NCI-H226 (cell line): ENCODE measurements around the gene GOLT1B.

Source experiments
- DNase-seq: peaks from one replicate; pipeline ENCODE4 v3.0.0-alpha.2; 2015

The GOLT1B gene

DNA sequence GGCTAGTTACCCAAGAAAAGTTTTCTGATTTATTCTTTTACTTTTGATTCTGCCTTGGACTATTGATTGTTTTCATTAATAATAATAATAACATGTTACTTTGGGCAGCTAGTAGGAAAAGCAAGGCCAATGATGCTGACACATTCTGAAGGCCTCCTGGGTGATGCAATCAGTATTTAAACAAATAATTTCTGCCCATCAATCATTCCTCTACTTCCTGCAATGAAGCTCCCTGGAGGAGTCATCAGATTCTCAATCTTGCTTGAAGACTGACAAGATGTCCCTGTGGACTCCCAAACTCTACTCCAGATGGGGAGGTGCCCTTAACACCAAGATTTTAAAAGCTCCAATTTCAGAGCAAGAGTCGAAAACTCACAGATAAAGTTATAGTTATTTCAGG is 24.5 kb downstream of the GOLT1B start, which contains the start of gene SPX:
SPX (plus strand) TSS at position 244 of the 400 bp plus-strand sequence. CDS start 177 bp downstream, outside the sequence.
- DNase-seq = peak; percentile 63

GRCh38 chr12:21526721-21527345 is 25.2 kb downstream of the GOLT1B start:
- no peak for DNase-seq

DNA sequence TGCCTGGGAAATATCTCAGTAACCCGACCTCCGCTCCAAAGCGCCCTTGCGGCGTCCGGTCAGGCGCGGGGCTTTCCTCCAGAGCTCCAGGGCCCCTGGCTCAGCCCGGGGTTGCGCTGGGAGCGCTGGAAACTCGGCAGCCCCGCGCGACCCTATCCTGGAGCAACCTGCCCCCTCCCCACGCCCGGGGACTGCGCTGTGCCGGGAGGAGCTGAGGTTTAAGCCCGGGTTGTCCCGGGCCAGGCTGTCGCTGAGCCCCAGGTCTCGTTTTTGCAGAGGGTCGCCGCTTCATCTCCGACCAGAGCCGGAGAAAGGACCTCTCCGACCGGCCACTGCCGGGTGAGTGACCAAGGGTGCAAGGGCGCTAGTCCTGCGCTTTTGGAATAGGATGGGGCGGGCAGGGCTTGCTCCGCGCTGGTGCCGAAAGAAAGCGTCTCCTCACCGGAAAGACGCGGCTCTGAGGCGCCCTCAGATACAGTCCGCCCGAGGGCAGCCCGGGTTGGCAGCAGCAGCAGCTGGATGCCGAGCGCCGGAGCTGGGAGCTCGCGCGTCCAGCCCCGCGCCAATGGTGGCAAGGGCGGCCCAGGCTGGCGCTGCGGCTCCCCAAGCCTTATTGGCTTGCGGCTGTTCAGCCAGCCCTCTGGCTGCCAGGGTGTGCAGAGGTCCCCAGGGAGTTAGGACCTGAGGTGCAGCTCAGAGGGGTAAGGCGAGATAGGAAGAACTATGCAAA is 26.0 kb downstream of the GOLT1B start:
- DNase-seq = peak; percentile 72

- no peak for DNase-seq
Measured at GRCh38 chr12:21528953-21529352, 27.4 kb downstream of the GOLT1B start.

DNA sequence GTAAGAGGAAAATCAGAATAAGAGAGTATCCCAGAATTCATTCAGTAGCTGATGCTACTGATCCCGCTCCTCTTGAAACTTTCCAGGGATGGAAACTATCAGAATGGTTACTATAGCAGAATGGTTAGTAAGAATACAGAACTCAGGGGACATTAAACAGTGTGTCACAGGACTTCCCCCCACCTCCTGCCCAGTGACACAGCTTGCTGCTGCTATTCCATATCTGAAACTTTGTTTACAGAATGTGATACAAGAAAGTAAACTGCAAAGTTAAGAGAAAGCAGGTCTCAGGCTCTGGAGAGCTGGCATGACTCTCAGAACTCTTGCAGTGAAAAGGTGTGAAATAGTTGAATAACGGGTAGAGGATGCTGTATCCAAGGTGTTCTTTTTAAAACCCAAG is 27.9 kb downstream of the GOLT1B start:
- DNase-seq = no peak

- no peak for DNase-seq
Measured at GRCh38 chr12:21538061-21538653, 36.6 kb downstream of the GOLT1B start.

DNA sequence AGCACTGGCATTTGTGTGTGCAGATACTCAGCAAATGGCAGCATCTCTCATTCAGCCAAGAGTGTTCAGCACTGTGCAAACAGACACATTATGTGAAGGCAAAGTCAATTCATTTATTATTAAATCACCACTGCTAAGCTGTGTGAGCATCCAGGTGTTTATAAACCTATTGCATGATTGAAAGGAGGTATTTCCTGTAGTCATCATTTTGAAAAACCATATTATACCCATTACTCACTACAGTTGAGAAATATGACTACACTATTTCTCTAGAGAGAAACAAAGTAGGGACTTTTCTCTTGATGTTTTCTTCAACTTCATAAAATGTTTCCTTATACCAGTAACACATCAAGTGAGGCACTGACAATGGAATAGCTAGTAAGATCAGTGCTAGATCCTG is 38.2 kb downstream of the GOLT1B start:
- no peak for DNase-seq

DNA sequence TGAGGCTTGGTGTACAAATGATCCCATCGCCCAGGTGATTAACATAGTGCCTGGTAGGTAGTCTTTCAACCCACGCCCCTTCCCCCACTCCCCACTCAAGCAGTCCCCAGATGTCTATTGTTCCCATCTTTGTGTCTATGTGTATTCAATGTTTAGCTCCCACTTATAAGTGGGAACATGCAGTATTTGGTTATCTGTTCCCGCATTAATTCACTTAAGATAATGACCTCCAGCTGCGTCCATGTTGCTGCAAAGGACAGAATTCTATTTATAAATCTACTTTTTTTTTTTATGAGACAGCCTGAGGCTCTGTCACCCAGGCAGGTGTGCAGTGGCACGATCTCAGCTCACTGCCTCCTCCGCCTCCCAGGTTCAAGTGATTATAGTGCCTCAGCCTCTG is 40.2 kb downstream of the GOLT1B start:
- no peak for DNase-seq

DNA sequence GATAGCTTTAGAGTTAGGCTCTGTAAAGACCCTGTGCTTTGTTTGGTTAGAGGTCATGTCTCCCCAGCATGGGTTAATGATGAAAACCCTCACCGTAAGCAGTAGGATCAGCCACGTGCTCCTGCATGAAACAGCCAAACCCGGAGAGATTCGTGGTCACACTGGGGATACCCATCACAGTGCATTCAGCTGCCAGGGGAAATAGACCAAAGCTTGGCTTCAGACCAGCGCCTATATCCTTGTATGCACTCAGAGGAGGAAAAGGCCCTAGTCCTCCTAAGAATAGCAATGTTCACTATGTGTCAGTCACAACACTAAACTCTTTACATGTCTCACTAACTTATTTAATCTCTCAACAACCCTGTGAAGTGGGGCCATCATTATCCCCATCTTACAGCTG is 40.8 kb downstream of the GOLT1B start:
- no peak for DNase-seq

DNA sequence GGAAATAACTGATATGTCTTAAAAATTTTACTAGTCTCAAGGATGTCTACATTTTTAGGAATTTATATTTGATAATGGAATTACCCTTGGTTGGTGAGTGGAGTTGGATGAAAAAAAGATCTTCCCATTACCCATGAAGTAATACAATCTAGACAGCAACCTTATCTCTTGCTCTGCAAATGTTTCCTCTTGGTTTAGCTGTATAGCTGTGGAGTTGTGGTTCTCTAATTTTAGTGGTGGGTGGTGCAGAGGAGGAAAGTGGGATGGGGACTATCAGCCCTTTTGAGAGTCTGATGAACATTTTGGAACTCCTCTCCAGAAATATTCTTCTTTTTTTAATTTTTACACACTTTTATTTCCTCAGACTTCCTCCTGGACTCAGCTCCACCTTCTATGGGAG is 41.6 kb downstream of the GOLT1B start:
- DNase-seq = no peak

DNA sequence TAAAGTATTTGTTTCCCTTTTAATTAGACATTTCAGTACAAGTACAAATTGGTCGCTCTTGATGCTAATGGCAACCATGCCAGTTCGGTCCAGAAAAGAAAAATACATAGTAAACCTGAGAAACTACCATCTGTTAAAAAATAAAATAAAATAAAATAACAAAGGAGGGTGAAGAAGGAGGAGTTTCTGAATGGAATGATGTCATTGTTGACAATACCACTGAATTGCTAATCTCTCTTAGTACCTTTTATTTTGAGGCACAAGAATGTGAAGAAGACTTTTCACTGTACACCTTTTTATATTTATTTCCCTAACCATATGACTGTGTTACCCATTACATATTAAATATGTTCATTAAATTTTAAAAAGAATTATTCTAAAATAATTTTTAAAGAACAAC is 44.0 kb downstream of the GOLT1B start:
- DNase-seq = no peak

DNA sequence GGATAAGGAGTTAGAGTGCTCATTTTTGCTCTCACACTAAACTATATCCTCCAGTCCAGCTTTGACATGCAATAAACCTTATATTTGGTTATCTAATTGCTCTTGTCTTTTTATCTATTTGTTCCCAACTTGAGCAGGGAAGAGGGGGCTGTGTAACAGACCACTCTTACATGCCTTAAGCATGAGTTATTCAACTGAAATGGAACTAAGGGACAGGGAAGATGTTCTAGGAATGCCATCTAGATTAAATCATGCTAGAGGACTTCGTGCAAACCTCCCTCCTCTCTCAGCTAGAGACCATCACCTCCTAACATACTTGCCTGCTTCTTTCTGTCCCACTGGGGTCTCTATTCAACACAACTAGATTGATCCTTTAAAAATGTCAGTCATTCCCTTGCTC is 45.1 kb downstream of the GOLT1B start:
- no peak for DNase-seq

DNA sequence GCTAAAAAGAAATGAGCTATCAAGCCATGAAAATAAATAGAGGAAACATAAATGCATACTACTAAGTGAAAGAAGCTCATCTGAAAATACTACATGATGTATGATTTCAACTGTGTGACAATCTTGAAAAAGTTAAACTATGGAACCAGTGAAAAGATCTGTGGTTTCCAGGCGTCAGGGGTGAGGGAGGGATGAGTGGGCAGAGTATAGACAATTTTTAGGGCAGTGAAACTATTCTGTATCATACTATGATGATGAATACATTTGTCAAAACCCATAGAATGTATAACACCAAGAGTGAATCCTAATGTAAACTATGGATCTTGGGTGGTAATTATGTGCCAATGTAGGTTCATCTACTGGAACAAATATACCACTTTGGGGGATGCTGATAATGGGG is 45.8 kb downstream of the GOLT1B start:
- DNase-seq = no peak

GRCh38 chr12:21551841-21552465 is 50.4 kb downstream of the GOLT1B start:
- DNase-seq = no peak

DNA sequence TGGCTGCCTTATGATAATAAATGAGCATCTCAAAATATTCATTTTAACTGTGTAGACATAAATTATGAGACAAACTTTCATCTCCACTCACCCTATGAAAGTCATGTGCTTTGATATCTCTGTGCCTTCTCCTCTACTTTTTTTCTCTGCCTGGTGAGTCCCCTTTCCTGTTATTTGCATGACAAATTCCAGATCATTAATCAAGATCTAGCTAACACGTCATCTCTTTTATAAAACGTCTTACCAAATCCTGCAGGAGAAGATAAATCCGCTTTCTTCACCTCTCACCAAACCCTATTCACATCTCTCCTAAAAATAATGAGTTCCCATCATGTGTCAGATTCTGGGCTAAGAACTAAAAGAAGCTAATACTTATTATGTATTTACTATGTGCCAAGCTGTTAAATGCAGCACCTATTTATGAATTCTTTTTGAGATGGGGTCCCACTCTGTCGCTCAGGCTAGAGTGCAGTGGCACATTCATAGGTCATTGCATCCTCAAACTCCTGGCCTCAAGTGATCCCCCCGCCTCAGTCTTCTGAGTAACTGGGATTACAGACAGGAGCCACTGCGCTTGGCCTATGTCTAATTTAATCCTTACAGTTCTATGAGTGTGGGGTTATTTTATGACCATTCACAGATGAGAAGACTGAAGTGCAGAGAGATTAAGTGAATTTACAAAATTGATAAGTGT is 51.2 kb downstream of the GOLT1B start:
- no peak for DNase-seq

- no peak for DNase-seq
Measured at GRCh38 chr12:21553329-21553675, 51.7 kb downstream of the GOLT1B start.

- no peak for DNase-seq
Measured at GRCh38 chr12:21558100-21558679, 56.6 kb downstream of the GOLT1B start.

- DNase-seq = peak; percentile 63
Measured at GRCh38 chr12:21559855-21560569, 58.4 kb downstream of the GOLT1B start.

GRCh38 chr12:21561158-21561557 is 59.6 kb downstream of the GOLT1B start:
- no peak for DNase-seq

DNA sequence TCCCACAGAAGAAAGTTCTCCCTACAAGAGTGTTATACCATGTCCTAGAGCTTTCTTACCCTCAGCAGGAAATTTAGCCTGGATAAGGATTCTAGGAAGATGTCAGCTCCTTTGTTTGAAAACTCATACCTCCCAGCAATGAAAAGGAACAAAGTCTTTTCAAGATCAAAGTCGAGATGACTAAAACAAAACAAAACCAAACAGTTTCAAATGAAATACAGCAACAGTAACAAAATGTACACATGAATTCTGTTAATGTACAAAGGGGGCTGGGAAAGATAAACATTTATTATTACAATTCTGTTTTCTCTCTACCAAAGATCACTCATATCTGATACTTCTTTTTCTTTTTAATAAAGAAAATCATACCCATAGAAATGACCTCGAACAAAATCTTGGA is 61.3 kb downstream of the GOLT1B start:
- DNase-seq = no peak

DNA sequence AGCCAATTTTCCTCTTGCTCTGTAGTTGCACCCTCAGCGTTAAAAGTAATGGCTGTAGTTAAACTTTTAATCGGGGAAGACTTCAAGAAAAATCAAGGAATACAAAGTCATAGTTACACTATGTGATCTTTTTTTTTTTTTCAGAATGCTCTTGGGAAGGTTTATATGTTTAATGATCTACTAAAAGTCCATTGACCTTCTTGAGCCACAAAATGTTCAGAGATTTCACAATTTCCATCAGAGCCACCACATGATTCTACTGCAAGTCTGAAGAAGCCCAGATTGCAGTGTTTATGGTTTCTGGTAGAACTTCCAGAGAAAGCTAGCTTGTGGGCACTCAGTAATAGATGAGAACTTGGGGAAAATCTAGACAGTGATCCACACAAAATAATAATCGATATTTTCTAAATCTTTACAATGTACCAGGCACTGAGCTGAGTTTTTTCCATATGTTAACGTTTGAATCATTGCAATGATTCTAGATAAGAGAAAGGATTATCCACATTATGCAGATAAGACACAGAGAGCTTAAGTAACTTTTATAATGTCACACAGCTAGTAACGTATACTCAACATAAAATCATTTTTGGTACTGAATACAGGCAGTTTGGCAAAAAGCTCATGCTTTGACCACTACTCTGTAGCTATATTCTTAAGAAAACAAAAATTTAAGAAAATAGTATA is 64.8 kb downstream of the GOLT1B start:
- no peak for DNase-seq
